Astrocyte (in vitro differentiated cells and primary cell): ENCODE data around the gene DHRS13.

Experiments used
- CTCF ChIP-seq: IDR thresholded peaks from 2 replicates; pipeline ENCODE4 v1.5.1; 2011; ENCODE audit warnings: low read depth, mild to moderate bottlenecking, inconsistent platforms, low read length, moderate library complexity; ENCODE audit not compliant: insufficient read depth
- EZH2 ChIP-seq: IDR thresholded peaks from 2 replicates; pipeline ENCODE4 v1.6.1; 2012; ENCODE audit warnings: mild to moderate bottlenecking, low read length, inconsistent platforms; ENCODE audit not compliant: insufficient read depth

GRCh38 chr17:28896884-28897768 is 5.8 kb downstream of the DHRS13 start, which contains the start of gene FLOT2:
- no peak for TF ChIP-seq CTCF
- no peak for TF ChIP-seq EZH2
